HepG2 (cell line): ENCODE results near the gene COQ3.

Experiments
- PCBP1 ChIP-seq: fragments of 200-400 bp; formaldehyde crosslinking; IDR thresholded peaks from 2 replicates; pipeline ENCODE4 v1.6.1; 2017; ENCODE audit warnings: mild to moderate bottlenecking, low read depth, low read length, borderline replicate concordance
- RXRA ChIP-seq: sonication (generic); formaldehyde crosslinking; IDR thresholded peaks from 2 replicates; pipeline ENCODE4 v1.5.1; 2020; ENCODE audit warnings: missing genetic modification reagents
- TF ChIP-seq, protein P1 (sequence below), 2 experiments: sonication (generic) in 1 of 2; formaldehyde crosslinking in 1 of 2; IDR thresholded peaks; 2 replicates each; pipeline versions ENCODE4 v1.5.1 to v1.6.1; 2011 to 2020; ENCODE audit warnings: borderline replicate concordance in 1 of 2, low read depth in 1 of 2, low read length in 1 of 2, mild to moderate bottlenecking in 1 of 2, missing genetic modification reagents in 1 of 2, moderate library complexity in 1 of 2

- TF ChIP-seq PCBP1 (no peak), RXRA (CRISPR knock-in tag) (peak; percentile 46; the same call in 1 of the 2 replicates)
- TF ChIP-seq, protein P1, sequence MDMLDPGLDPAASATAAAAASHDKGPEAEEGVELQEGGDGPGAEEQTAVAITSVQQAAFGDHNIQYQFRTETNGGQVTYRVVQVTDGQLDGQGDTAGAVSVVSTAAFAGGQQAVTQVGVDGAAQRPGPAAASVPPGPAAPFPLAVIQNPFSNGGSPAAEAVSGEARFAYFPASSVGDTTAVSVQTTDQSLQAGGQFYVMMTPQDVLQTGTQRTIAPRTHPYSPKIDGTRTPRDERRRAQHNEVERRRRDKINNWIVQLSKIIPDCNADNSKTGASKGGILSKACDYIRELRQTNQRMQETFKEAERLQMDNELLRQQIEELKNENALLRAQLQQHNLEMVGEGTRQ (IDR thresholded peaks at IDR 0.05; ENCODE audit: low read depth, low read length): no peak
- TF ChIP-seq, protein P1 (CRISPR knock-in tag; IDR thresholded peaks at IDR 0.05; ENCODE audit: borderline replicate concordance): no peak
Observed at GRCh38 chr6:99393698-99394531, at the start of gene COQ3.
